Prostate gland (tissue), 2 donors: ENCODE measurements around the gene COX8C.

Experiments
- POLR2A ChIP-seq: fragments of 450-650 bp; IDR thresholded peaks from one replicate; pipeline ENCODE4 v1.6.1; 2016; ENCODE audit warnings: antibody characterized with exemption, mild to moderate bottlenecking
- TF ChIP-seq, protein P1 (sequence below), 4 experiments: fragments of 200-600 bp in 2 of 4; fragments of 450-650 bp in 2 of 4; sonication (generic) in 2 of 4; IDR thresholded peaks; 1 replicate in 3 of 4; 2 replicates in 1 of 4; pipeline ENCODE4 v1.5.1; 2016 to 2019; ENCODE audit warnings: antibody characterized with exemption in 4 of 4, mild to moderate bottlenecking in 2 of 4, moderate library complexity in 2 of 4

GRCh38 chr14:93323600-93324174, 23.3 kb upstream of the COX8C start:
- TF ChIP-seq, protein P1, sequence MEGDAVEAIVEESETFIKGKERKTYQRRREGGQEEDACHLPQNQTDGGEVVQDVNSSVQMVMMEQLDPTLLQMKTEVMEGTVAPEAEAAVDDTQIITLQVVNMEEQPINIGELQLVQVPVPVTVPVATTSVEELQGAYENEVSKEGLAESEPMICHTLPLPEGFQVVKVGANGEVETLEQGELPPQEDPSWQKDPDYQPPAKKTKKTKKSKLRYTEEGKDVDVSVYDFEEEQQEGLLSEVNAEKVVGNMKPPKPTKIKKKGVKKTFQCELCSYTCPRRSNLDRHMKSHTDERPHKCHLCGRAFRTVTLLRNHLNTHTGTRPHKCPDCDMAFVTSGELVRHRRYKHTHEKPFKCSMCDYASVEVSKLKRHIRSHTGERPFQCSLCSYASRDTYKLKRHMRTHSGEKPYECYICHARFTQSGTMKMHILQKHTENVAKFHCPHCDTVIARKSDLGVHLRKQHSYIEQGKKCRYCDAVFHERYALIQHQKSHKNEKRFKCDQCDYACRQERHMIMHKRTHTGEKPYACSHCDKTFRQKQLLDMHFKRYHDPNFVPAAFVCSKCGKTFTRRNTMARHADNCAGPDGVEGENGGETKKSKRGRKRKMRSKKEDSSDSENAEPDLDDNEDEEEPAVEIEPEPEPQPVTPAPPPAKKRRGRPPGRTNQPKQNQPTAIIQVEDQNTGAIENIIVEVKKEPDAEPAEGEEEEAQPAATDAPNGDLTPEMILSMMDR (IDR thresholded peaks at IDR 0.05), result no peak
- no peak for TF ChIP-seq POLR2A
